VCaP (cell line): ENCODE results near the gene NEK3.
"Not testable (repeated sequence)": the region's sequence is repeated elsewhere in the genome, so short reads cannot be mapped to it uniquely, and the experiment has no call there.

ENCODE experiments used
- H3K27ac ChIP-seq: fragments of 450-650 bp; 2 replicates; pipeline ENCODE4 v1.5.1; 2017
- CTCF ChIP-seq: fragments of 450-650 bp; conservative IDR thresholded peaks from 2 replicates; pipeline ENCODE4 v1.5.1; 2017; ENCODE audit warnings: mild to moderate bottlenecking, moderate library complexity

NEK3 gene

GRCh38 chr13:52092087-52092486 is 67.3 kb downstream of the NEK3 start:
- no peak for TF ChIP-seq CTCF

GRCh38 chr13:52091473-52091872 is 67.9 kb downstream of the NEK3 start:
- no peak for TF ChIP-seq CTCF
- H3K27ac ChIP-seq, result no peak overlapping the region

More at GRCh38 chr13:52092087-52092486, 67.3 kb downstream of the NEK3 start:
- H3K27ac ChIP-seq, result no peak overlapping the region

- H3K27ac ChIP-seq, result no peak overlapping the region
- TF ChIP-seq CTCF, result no peak
These were observed 74.0 kb downstream of the NEK3 start for GRCh38 chr13:52085421-52085820.

- not testable (repeated sequence) for H3K27ac ChIP-seq
These were observed 74.4 kb downstream of the NEK3 start for GRCh38 chr13:52084981-52085380.
